Tibial nerve (tissue), 4 donors: ENCODE data around the gene APCDD1. TPM values are rescaled to one million over a fixed set of nuclear protein-coding genes. Genes with fewer than 3 reads are reported as not detected.

Source experiments
- DNase-seq, 2 donors: peaks; one replicate each; pipeline ENCODE4 v3.0.0-alpha.2; 2019; ENCODE audit warnings: low spot score in 2 of 2
- H3K27ac ChIP-seq, 4 donors: fragments of 200-600 bp; sonication (generic) in 3 of 4; one replicate each; pipeline ENCODE4 v1.5.1; 2017 to 2019; ENCODE audit warnings: mild to moderate bottlenecking in 1 of 4
- H3K27me3 ChIP-seq, 2 donors: fragments of 200-600 bp; sonication (generic) in 1 of 2; one replicate each; pipeline versions ENCODE4 v1.5.1 to v1.6.0; 2017 to 2019
- H3K36me3 ChIP-seq, 3 donors: fragments of 200-600 bp; sonication (generic); one replicate each; pipeline ENCODE4 v1.5.1; 2018 to 2019
- H3K4me1 ChIP-seq, 4 donors: fragments of 200-600 bp; sonication (generic) in 3 of 4; one replicate each; pipeline ENCODE4 v1.5.1; 2017 to 2019
- H3K4me3 ChIP-seq, 4 donors: fragments of 200-600 bp; sonication (generic) in 3 of 4; one replicate each; pipeline ENCODE4 v1.5.1; 2017 to 2019; ENCODE audit warnings: mild to moderate bottlenecking in 1 of 4, moderate library complexity in 1 of 4
- H3K9me3 ChIP-seq, 4 donors: fragments of 200-600 bp; sonication (generic) in 3 of 4; one replicate each; pipeline ENCODE4 v1.5.1; 2017 to 2019
- CTCF ChIP-seq, 5 experiments: fragments of 200-600 bp in 3 of 5; fragments of 450-650 bp in 2 of 5; sonication (generic) in 3 of 5; IDR thresholded peaks; one replicate each; pipeline ENCODE4 v1.5.1; 2016 to 2019; ENCODE audit warnings: antibody characterized with exemption in 5 of 5, mild to moderate bottlenecking in 3 of 5, moderate library complexity in 2 of 5
- EP300 ChIP-seq, 2 donors: sonication (generic); formaldehyde crosslinking; IDR thresholded peaks; one replicate each; pipeline ENCODE4 v1.6.1; 2017; ENCODE audit warnings: antibody characterized with exemption in 2 of 2, mild to moderate bottlenecking in 1 of 2
- POLR2A ChIP-seq, 2 donors: fragments of 450-650 bp; IDR thresholded peaks; one replicate each; pipeline ENCODE4 v1.6.1; 2017; ENCODE audit warnings: antibody characterized with exemption in 2 of 2, mild to moderate bottlenecking in 2 of 2, moderate library complexity in 2 of 2
- WGBS, 2 donors: methylation state at CpG; one replicate each; pipeline ENCODE4 v1.1.5; 2018; 5-methylcytosine and 5-hydroxymethylcytosine counted together
- total RNA-seq, 4 donors: library from RNA; depleted of rRNA; stranded (reverse); fragments of >200 nt; gene quantifications; one replicate each; pipeline ENCODE4 v1.1.0, GENCODE V29; 2016

The APCDD1 gene
- total RNA-seq, result 100 to 1,000 TPM in 2 of 4 donors, 10 to 100 TPM in 2; 46.2 to 154 (median 101) TPM

DNA sequence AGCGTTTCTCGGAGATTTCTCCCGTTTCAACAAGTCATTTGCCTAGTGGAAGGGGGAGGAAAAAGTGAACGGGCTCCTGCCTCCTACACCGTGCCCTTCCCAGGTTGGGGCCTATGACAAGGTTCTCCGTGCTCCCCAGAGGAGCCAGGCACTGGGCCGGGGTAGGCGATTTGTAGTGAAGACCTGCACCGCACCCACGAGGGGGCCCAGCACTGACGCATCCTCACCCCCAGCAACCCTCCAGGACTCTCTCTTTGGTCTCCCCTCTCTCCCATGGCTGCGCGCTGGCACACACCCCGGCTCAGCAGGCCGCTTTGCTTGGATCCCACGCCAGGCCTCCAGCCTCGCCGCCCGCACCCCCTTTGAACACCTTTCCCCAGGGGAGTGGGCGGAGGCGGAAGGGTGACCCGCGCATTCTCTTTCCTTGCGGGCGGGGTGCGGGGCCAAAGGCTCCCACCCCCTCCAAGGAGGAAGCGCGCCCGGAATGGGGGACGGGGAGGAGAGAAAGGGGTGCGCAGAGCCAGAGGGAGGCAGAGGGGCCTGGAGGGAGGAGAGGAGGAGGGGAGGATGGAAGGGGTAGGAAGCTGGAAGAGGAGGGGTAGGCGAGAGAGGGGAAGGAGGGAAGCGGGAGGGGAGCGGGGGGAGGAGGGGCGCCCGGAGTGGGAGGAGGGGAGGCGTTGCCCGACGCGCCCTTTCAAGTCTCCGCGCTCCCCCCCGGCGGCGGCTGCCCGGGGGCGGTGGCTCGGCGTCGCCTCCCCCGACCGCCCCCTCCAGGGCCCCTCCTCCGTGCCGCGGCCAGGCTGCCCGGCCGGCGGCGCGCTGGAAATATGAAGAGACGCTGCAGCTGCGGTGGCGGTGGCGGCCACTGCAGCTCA lies at the start of gene APCDD1:
Gene APCDD1 (plus strand): TSS at position 830 of the 875 bp plus-strand sequence. CDS start 347 bp downstream, outside the sequence.
- no peaks in the 10 kb centered on the region for H3K9me3 ChIP-seq
- H3K4me1 ChIP-seq, result peaks cover 0 to 48% (median 15%) of the 10 kb centered on the region in 4 donors
- H3K36me3 ChIP-seq, result no peaks in the 10 kb centered on the region
- no peaks in the 10 kb centered on the region for H3K27me3 ChIP-seq
- H3K27ac ChIP-seq, result peak within 1 kb of the TSS; percentile 89 to 97 (median 94)
- 3 to 6% methylated on average over 58 to 61 of the region's 64 CpGs for WGBS, 2 donors
- H3K4me3 ChIP-seq, result peak within 1 kb of the TSS; percentile 68 to 80 (median 78)
- TF ChIP-seq EP300 (IDR thresholded peaks at IDR 0.05), result peak in 1 of 2 donors; percentile 71
- peak in 2 of 5 experiments; percentile 30 to 45 for TF ChIP-seq CTCF (IDR thresholded peaks at IDR 0.05)
- TF ChIP-seq POLR2A (IDR thresholded peaks at IDR 0.05), result peak in 1 of 2 donors; percentile 87
- DNase-seq, result peak; percentile 52 to 70

- DNase-seq, result no peak
- Histone ChIP-seq H3K4me3 (peak overlapping the region in 1 of 4 donors; percentile 11), H3K36me3 (no peaks in the 10 kb centered on the region), H3K27ac (peak overlapping the region in 1 of 4 donors; percentile 78), H3K4me1 (peaks cover 0 to 29% (median 0%) of the 10 kb centered on the region in 4 donors), H3K27me3 (no peaks in the 10 kb centered on the region), H3K9me3 (no peaks in the 10 kb centered on the region)
- TF ChIP-seq CTCF (IDR thresholded peaks at IDR 0.05), result no peak
- TF ChIP-seq EP300 (IDR thresholded peaks at IDR 0.05), result peak in 1 of 2 donors; percentile 62
- TF ChIP-seq POLR2A (IDR thresholded peaks at IDR 0.05), result no peak
- 73 to 74% methylated on average over 10 of the region's 10 CpGs for WGBS, 2 donors
Measured at GRCh38 chr18:10405014-10405493, 49.4 kb upstream of the APCDD1 start.

GRCh38 chr18:10405816-10406663 lies 48.4 kb upstream of the APCDD1 start:
- no peak overlapping the region for H3K4me3 ChIP-seq
- no peaks in the 10 kb centered on the region for H3K36me3 ChIP-seq
- TF ChIP-seq CTCF (IDR thresholded peaks at IDR 0.05) (no peak), POLR2A (IDR thresholded peaks at IDR 0.05) (no peak), EP300 (IDR thresholded peaks at IDR 0.05) (no peak)
- no peaks in the 10 kb centered on the region for H3K27me3 ChIP-seq
- H3K9me3 ChIP-seq, result no peaks in the 10 kb centered on the region
- peak overlapping the region in 1 of 4 donors; percentile 78 for H3K27ac ChIP-seq
- peaks cover 0 to 29% (median 0%) of the 10 kb centered on the region in 4 donors for H3K4me1 ChIP-seq
- WGBS, 2 donors, result 61 to 72% methylated on average over 16 of the region's 16 CpGs
- DNase-seq, result no peak

GRCh38 chr18:10408131-10408530 lies 46.3 kb upstream of the APCDD1 start:
- peaks cover 0 to 26% (median 0%) of the 10 kb centered on the region in 4 donors for H3K4me1 ChIP-seq
- 81 to 88% methylated on average over 7 of the region's 7 CpGs for WGBS, 2 donors
- no peak for TF ChIP-seq POLR2A (IDR thresholded peaks at IDR 0.05)
- no peak overlapping the region for H3K27ac ChIP-seq
- H3K36me3 ChIP-seq, result no peaks in the 10 kb centered on the region
- H3K27me3 ChIP-seq, result no peaks in the 10 kb centered on the region
- H3K9me3 ChIP-seq, result no peaks in the 10 kb centered on the region
- no peak for DNase-seq
- no peak overlapping the region for H3K4me3 ChIP-seq

DNA sequence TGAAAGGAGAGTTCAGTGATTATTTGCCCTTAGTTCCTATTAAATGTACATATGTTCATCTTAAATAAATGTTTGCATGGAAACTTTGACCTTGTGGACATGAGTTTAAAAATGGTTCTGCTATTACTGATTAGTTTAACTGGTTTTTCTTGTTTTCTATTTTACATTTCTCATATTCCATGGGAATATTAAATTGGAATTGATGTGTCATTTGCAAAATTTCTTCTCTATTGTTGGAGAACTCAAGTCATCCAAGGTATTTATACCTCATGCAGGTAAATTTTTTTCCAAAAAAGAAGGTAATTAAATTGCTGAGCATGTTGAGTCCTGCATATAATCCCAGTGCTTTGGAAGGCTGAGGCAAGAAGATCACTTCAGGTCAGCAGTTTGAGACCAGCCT lies 45.4 kb upstream of the APCDD1 start:
- Histone ChIP-seq H3K36me3 (no peaks in the 10 kb centered on the region), H3K9me3 (no peaks in the 10 kb centered on the region), H3K27me3 (no peaks in the 10 kb centered on the region), H3K27ac (no peak overlapping the region), H3K4me3 (no peak overlapping the region), H3K4me1 (peaks cover 0 to 17% (median 0%) of the 10 kb centered on the region in 4 donors)
- no peak for DNase-seq
- TF ChIP-seq EP300 (IDR thresholded peaks at IDR 0.05), result no peak
- TF ChIP-seq CTCF (IDR thresholded peaks at IDR 0.05), result no peak
- TF ChIP-seq POLR2A (IDR thresholded peaks at IDR 0.05), result no peak
